Memory B cell (primary cell): ENCODE results near the gene GPR62.
"Not testable (repeated sequence)": the region's sequence is repeated elsewhere in the genome, so short reads cannot be mapped to it uniquely, and the experiment has no call there.

Source experiments
- ATAC-seq: fragments of 150-1000 bp; cut with Tn5 transposase; 2 replicates; pipeline ENCODE4 v1.10.0; 2021; ENCODE audit warnings: low read depth, mild to moderate bottlenecking, moderate library complexity
- DNase-seq, 2 donors: peaks; one replicate each; pipeline ENCODE4 v3.0.0; 2022; ENCODE audit warnings: low spot score in 2 of 2
- H3K27ac Mint-ChIP-seq: one replicate; pipeline ENCODE4 v1.8.0; 2022; ENCODE audit warnings: mild to moderate bottlenecking, moderate library complexity, mixed read lengths
- H3K27me3 Mint-ChIP-seq: one replicate; pipeline ENCODE4 v1.8.0; 2022; ENCODE audit warnings: mixed read lengths
- H3K36me3 Mint-ChIP-seq: one replicate; pipeline ENCODE4 v1.8.0; 2022; ENCODE audit warnings: mild to moderate bottlenecking, mixed read lengths
- H3K4me1 Mint-ChIP-seq: one replicate; pipeline ENCODE4 v1.8.0; 2022; ENCODE audit warnings: mixed read lengths
- H3K4me3 Mint-ChIP-seq: one replicate; pipeline ENCODE4 v1.8.0; 2022; ENCODE audit warnings: mild to moderate bottlenecking, moderate library complexity, mixed read lengths
- H3K9me3 Mint-ChIP-seq: one replicate; pipeline ENCODE4 v1.8.0; 2022; ENCODE audit warnings: mixed read lengths

Gene GPR62, protein sequence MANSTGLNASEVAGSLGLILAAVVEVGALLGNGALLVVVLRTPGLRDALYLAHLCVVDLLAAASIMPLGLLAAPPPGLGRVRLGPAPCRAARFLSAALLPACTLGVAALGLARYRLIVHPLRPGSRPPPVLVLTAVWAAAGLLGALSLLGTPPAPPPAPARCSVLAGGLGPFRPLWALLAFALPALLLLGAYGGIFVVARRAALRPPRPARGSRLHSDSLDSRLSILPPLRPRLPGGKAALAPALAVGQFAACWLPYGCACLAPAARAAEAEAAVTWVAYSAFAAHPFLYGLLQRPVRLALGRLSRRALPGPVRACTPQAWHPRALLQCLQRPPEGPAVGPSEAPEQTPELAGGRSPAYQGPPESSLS

GRCh38 chr3:51955175-51955892 lies at the start of gene GPR62:
TSS of gene GPR62 (plus strand) at chr3:51955381. CDS start at chr3:51955653, 272 bp downstream.
- DNase-seq, result no peak
- no peak within 1 kb of the TSS for H3K27ac Mint-ChIP-seq
- peaks cover 11% of the 10 kb centered on the region for H3K27me3 Mint-ChIP-seq
- H3K4me1 Mint-ChIP-seq, result peaks cover 5% of the 10 kb centered on the region
- no peak for ATAC-seq
- peaks cover 10% of the 10 kb centered on the region for H3K36me3 Mint-ChIP-seq
- H3K9me3 Mint-ChIP-seq, result no peaks in the 10 kb centered on the region
- peak within 1 kb of the TSS; percentile 74 for H3K4me3 Mint-ChIP-seq

DNA sequence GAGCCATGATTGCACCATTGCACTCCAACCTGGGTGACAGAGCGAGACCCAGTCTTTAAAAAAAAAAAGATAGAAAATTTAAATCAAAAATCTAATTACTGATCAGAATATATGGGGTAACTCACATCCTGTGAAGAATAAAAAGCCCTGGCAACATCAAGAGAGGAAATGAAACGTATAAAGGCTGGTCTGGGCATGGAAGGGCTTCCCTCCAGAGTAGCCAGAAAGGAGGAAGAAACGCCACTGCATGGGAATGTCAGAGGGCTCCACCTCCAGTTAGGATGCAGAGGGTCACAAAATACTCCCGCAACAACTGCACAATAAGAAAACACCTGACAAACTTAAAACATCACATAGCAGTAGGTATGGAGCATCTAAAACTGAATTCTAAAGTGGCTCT lies 47.2 kb upstream of the GPR62 start:
- Mint-ChIP-seq H3K36me3 (peaks cover 17% of the 10 kb centered on the region), H3K27me3 (peaks cover 24% of the 10 kb centered on the region)

GRCh38 chr3:51916418-51916817 lies 38.8 kb upstream of the GPR62 start:
- H3K36me3 Mint-ChIP-seq, result no peaks in the 10 kb centered on the region
- peaks cover 5% of the 10 kb centered on the region for H3K27me3 Mint-ChIP-seq
- H3K4me3 Mint-ChIP-seq, result no peak overlapping the region
- DNase-seq (no peak), ATAC-seq (no peak)
- H3K9me3 Mint-ChIP-seq, result no peaks in the 10 kb centered on the region
- H3K4me1 Mint-ChIP-seq, result no peaks in the 10 kb centered on the region
- no peak overlapping the region for H3K27ac Mint-ChIP-seq

More for the DNA sequence above, 47.2 kb upstream of the GPR62 start:
- ATAC-seq, result no peak
- peaks cover 14% of the 10 kb centered on the region for H3K9me3 Mint-ChIP-seq
- DNase-seq, result no peak
- H3K4me1 Mint-ChIP-seq, result no peaks in the 10 kb centered on the region
- no peak overlapping the region for H3K27ac Mint-ChIP-seq
- no peak overlapping the region for H3K4me3 Mint-ChIP-seq

GRCh38 chr3:51921081-51921578 lies 34.1 kb upstream of the GPR62 start:
- H3K9me3 Mint-ChIP-seq, result no peaks in the 10 kb centered on the region
- no peak overlapping the region for H3K4me3 Mint-ChIP-seq
- H3K4me1 Mint-ChIP-seq, result no peaks in the 10 kb centered on the region
- ATAC-seq (no peak), DNase-seq (no peak)
- no peak overlapping the region for H3K27ac Mint-ChIP-seq
- peaks cover 10% of the 10 kb centered on the region for H3K27me3 Mint-ChIP-seq
- H3K36me3 Mint-ChIP-seq, result no peaks in the 10 kb centered on the region

- no peaks in the 10 kb centered on the region for H3K4me1 Mint-ChIP-seq
- DNase-seq, result no peak
- peaks cover under 1% of the 10 kb centered on the region for H3K27me3 Mint-ChIP-seq
- no peak overlapping the region for H3K27ac Mint-ChIP-seq
- no peak for ATAC-seq
- H3K36me3 Mint-ChIP-seq, result peaks cover 2% of the 10 kb centered on the region
- H3K4me3 Mint-ChIP-seq, result no peak overlapping the region
- H3K9me3 Mint-ChIP-seq, result no peaks in the 10 kb centered on the region
Measured at GRCh38 chr3:51927061-51927977, 27.9 kb upstream of the GPR62 start.

DNA sequence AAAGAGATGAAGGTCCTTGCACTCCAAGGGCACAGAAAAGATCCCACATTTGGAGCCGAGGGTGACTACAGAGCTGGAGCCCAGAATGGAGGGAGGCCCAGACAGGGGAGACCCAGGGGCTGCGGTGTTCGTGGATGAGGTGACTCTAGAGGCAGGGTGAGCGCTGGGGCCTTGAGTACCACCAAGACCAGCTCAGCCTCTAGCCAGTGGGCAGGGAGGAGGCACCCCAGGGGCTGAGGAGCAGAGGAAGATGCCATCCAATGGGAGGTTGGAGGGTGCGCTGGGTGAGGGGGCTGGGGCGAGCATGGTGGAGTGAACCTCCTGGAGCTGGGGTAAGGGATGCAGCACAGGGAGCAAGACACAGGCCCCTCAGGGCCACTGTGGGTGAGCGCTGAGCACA lies 26.7 kb upstream of the GPR62 start:
- H3K36me3 Mint-ChIP-seq, result peaks cover 9% of the 10 kb centered on the region
- H3K27ac Mint-ChIP-seq, result no peak overlapping the region

GRCh38 chr3:51928981-51929380 lies 26.2 kb upstream of the GPR62 start:
- peaks cover 13% of the 10 kb centered on the region for H3K36me3 Mint-ChIP-seq
- DNase-seq, H3K4me3 Mint-ChIP-seq, H3K27me3 Mint-ChIP-seq, ATAC-seq, H3K4me1 Mint-ChIP-seq, H3K9me3 Mint-ChIP-seq, H3K27ac Mint-ChIP-seq: not testable (repeated sequence)

More for the DNA sequence above, 26.7 kb upstream of the GPR62 start:
- no peak for ATAC-seq
- no peak for DNase-seq
- H3K27me3 Mint-ChIP-seq, result no peaks in the 10 kb centered on the region
- H3K4me3 Mint-ChIP-seq, result no peak overlapping the region
- H3K9me3 Mint-ChIP-seq, result no peaks in the 10 kb centered on the region
- H3K4me1 Mint-ChIP-seq, result no peaks in the 10 kb centered on the region

GRCh38 chr3:51929420-51930003 lies 25.7 kb upstream of the GPR62 start:
- no peak for DNase-seq
- H3K36me3 Mint-ChIP-seq, result peaks cover 15% of the 10 kb centered on the region
- H3K9me3 Mint-ChIP-seq, result no peaks in the 10 kb centered on the region
- no peak overlapping the region for H3K4me3 Mint-ChIP-seq
- no peaks in the 10 kb centered on the region for H3K27me3 Mint-ChIP-seq
- no peaks in the 10 kb centered on the region for H3K4me1 Mint-ChIP-seq
- no peak for ATAC-seq
- H3K27ac Mint-ChIP-seq, result no peak overlapping the region

DNA sequence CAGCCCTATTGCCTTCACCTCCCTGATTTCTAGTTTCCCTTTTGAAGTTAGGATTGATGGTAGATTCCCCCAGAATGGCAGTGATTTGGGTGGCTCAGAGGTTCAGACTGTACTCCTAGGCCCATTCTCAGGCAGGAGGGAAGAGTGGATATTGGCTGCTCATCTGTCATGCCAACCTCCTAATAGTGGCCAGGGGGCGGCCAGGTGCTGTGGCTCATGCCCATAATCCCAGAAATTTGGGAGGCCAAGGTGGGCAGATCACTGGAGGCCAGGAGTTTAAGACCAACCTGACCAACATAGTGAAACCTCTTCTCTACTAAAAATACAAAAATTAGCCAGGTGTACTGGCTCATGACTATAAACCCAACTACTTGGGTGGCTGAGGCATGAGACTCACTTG lies 24.7 kb upstream of the GPR62 start:
- peaks cover 15% of the 10 kb centered on the region for H3K36me3 Mint-ChIP-seq
- H3K27ac Mint-ChIP-seq, result no peak overlapping the region
- no peaks in the 10 kb centered on the region for H3K9me3 Mint-ChIP-seq
- H3K27me3 Mint-ChIP-seq, result no peaks in the 10 kb centered on the region
- H3K4me1 Mint-ChIP-seq, result no peaks in the 10 kb centered on the region
- DNase-seq (no peak), ATAC-seq (no peak)
- H3K4me3 Mint-ChIP-seq, result no peak overlapping the region

- Mint-ChIP-seq H3K4me1 (no peaks in the 10 kb centered on the region), H3K27ac (no peak overlapping the region), H3K9me3 (no peaks in the 10 kb centered on the region), H3K27me3 (no peaks in the 10 kb centered on the region), H3K4me3 (no peak overlapping the region), H3K36me3 (peaks cover 17% of the 10 kb centered on the region)
- ATAC-seq (no peak), DNase-seq (no peak)
Measured at GRCh38 chr3:51931756-51932155, 23.4 kb upstream of the GPR62 start.

- no peak overlapping the region for H3K27ac Mint-ChIP-seq
- H3K4me1 Mint-ChIP-seq, result no peaks in the 10 kb centered on the region
- peaks cover 25% of the 10 kb centered on the region for H3K36me3 Mint-ChIP-seq
- DNase-seq (no peak), ATAC-seq (no peak)
- H3K4me3 Mint-ChIP-seq, result no peak overlapping the region
- H3K27me3 Mint-ChIP-seq, result no peaks in the 10 kb centered on the region
- no peaks in the 10 kb centered on the region for H3K9me3 Mint-ChIP-seq
Measured at GRCh38 chr3:51932471-51933370, 22.5 kb upstream of the GPR62 start.

DNA sequence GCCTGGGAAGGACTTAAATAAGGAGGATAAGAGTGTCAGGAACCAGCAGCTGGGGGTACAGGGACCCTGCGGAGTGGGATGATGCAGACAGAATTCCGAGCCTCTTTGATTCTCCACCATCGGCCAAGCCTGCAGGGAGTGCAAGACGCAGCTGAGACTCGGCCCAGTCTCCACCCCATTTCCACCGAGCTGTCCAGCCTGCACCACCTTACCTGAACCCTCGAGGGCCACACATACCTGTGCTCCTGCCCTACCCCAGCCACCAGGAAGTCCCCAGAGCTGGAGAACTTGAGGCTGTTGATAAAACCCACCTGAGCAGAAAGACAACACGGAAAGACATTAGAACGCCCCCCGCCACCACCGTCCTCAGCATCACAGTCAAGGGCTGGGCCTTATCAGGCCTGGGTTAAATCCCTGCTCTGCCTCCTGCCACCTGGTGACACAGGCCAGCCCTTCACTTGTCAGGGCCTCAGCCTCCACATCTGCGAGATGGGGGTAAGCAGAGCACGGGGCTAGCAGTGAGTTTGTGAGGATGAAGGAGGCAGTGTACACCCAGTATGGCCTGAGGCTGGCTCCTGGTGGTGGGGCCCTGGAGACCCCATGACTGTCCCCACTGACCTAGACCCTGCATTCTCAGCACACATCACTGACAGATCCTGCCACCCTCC lies 21.6 kb upstream of the GPR62 start:
- H3K27me3 Mint-ChIP-seq, result no peaks in the 10 kb centered on the region

More for the DNA sequence above, 21.6 kb upstream of the GPR62 start:
- Mint-ChIP-seq H3K36me3 (peaks cover 29% of the 10 kb centered on the region), H3K9me3 (no peaks in the 10 kb centered on the region), H3K4me1 (no peaks in the 10 kb centered on the region), H3K27ac (no peak overlapping the region), H3K4me3 (no peak overlapping the region)
- DNase-seq (no peak), ATAC-seq (no peak)
